HG02571 (cell line): Measurements from ENCODE around the gene PRSS38.

Experiments
- ATAC-seq: cut with Tn5 transposase; IDR thresholded peaks from one replicate; pipeline ENCODE4 v1.9.1; 2021; ENCODE audit warnings: mild to moderate bottlenecking, moderate library complexity; ENCODE audit not compliant: unreplicated experiment

The PRSS38 gene

DNA sequence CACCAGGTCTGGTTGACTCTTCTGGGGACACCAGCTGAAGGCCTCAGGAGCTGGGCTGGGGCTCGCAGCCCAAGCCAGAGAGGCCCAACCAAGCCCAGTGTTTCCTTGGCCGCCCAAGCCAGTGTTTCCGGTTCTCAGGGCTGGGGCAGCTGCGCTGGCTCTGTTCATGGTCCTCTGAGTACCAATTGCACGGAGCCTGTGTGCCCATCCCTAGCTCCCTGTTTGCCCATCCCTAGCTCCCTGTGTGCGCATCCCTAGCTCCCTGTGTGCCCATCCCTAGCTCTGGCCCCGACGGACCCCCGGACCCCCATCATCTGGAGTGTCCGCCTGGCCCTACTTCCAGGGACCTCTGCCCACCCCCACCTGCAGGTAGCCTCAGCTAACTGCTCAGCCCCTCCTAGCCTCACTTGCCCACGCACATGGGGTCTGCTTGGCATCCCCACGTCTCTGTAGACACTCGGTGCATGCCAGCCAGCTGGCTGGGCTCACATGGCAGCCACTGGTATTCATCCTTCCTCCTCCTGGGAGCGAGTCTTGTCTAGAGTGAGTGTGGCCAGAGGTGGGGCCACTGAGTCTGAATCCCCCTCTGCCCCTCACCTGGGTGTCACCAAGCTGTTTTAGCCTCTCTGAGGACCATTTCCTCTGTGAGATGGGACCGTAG is 68.3 kb downstream of the PRSS38 start:
- no peak for ATAC-seq

DNA sequence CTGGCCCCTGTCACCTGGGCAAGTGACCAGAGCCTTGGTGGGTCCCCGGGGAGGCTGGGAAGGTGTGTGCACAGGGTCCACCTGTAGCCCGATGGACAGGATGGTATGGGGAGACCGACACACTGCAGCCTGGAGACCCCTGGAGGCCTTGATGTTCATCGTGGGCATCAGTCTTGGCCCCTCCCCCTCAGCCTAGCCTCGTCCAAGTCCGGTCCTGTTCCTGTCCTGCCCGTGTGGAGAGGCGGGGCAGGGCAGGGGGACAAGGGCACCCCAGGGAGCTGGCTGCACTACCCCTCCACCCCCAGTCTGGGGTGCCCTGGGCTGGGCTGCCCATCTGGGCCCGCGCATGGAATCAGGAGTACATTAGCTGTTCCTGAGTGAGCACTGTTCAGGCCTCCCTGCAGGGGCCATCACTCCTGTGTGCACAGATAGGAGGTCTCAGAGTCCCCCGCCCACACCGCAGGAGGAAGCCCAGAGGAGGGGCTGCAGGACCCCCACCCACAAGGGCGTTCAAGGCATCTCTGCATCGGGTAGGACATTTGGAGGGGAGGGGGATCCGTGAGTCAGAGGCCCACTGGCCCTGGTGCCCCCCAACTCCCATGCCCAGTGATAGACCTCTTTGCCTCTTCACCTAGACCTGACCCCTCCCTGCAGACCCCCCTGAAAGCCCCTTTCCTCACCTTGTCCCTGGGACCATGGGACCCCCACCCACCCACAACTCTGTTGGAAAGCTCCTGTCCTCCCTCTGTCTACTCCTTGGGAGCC is 69.1 kb downstream of the PRSS38 start:
- ATAC-seq = no peak

DNA sequence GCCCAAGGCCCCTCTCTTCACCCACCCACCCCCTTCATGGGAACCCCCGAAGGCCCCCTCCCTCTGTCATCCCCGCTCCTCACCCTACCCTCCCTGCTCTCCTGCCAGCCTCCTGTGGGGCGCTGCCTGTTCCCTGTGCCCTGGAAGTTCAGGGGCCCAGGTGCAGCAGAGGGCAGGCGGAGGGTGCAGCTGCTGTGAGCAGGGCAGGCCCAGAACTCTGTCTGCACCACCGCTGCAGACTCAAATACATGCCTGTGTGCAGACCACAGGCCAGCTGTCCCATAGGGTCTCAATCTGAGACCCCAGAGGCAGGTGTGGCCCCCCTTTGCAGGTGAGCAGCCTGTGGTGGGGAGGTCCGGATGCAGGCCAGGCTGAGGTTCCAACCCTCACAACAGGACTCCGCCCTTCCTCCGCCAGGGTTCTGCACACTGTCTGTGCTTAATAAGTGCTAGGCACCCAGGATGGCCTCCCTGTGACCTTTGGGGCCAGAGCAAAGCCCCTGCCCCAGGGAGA is 69.7 kb downstream of the PRSS38 start:
- ATAC-seq = no peak

DNA sequence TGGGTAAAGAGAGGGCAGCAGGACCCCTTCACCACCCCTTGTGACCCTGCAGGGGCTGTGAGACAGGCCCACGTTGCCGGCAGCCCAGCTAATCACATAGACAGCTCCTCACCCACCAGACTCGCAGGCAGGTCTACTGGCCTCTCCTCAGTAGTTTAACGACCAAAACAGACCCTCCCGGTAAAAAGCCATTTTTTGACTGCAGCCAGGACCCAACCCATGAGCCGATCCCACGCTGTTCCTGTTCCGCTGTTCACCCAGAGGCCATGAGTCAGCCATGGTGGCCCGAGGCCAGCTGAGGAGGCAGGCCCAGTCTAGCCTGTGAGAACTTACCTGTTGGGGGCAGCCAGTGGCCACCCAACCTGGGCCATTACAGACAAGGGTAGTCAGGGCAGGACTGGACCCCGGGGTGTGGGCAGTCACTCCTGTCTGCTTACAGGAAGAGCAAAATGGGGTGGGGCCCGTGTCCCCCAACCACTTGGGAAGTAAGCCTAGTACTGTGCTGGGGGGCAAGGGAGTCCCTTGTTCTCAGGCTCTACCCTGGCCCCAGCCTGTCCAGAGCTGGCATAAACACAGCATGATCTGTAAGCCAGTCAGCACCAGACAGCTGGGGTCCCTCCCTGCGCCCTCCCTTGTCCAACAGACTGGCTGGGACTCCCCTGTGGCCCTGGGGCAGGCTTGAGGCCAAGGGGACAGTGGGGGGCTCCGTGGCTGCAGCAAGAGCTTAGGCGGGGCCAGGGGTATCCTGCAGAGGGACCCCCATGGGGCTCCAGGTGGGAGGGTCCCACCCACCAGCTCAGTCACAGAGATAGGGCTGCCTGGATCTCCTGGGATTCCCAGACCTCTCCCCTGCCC is 70.4 kb downstream of the PRSS38 start:
- ATAC-seq = no peak

DNA sequence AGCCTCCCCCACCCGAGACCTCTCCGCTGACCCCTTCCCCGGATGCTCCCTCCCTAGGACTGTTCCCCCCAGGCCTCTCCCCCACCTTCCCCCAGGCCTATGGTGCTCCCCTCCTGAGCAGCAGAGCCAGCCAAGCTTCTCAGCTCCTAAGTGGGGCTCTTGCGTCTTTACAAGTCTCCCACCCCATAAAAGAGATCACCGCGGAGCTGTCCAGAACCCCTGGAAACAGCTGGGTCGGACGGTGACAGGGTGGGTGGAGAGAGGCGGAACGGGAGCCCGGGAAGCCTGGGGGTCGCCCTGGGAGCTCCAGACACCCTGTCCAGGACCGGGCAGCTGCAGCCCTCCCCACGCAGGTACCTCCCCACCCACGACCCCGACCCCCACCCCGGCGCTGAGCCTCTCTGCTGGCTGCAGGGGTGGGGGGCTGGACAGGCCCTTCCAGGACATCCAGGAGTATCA is 71.1 kb downstream of the PRSS38 start:
- ATAC-seq = no peak

DNA sequence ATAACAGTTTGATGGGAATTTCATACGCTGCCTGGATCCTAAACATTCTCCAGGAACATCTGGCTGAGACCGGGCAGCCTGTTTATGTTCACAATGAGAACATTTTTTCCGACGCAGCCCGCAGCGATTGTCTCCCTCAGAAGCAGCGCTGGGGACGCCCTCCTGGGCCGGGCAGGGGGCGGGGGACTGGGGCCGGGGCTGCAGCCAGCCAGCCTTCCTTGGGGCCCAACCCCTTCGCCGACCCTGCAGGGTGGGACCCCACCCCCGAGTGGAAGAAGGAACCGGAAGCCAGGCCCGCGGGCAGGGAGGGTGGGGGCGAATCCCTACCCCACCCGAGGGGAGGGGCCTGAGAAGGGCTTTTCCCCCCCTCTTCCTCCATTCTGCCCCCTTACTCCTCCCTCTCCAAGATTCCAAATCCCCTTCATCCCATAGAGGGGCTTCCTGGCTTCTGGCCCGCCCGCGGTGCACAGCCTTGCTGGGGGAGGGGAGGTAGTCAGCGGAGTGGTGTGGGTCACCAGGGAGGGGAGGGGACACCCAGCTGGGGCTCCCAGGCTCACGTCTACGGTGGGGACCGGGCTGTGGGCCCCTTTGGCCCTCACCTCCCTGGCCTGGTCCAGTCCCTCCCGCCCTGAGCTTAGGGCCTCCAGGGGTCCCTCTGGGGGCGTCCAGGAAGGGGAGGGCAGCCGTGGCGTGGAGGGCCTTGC is 71.7 kb downstream of the PRSS38 start:
- no peak for ATAC-seq

DNA sequence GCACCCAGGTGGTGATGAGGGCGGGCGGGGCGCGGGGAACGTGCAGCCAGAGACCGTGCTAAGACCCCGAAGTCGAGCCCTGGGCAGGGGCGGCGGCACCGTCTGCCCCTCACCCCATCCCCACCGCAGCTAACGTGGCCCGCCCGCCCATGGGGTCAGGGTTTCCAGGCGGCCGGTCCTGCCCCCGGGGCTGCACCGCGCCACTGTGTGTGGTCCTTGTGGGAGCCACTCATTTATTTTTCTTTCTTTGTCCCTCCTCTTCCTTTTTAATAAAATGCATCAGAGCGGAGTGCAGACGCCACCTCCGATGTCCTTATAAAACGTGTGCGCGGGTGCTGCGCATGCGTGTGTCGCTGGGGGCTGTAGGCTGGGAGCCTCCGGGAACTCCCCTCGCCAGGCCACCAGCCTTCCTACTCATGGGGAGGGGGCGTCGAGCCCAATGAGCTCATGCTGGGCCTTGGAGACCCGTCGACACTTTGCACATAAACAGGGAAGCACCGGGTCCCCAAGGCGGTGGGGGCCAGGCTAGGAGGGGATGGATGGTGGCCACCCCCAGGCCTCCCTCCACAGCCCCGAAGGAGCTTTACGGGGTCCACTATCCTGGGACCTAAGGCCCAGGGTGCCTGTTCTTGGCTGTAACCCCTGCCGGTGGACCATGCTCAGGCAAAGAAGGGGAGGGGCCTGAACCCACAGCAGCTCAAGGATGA is 72.4 kb downstream of the PRSS38 start:
- ATAC-seq = no peak

DNA sequence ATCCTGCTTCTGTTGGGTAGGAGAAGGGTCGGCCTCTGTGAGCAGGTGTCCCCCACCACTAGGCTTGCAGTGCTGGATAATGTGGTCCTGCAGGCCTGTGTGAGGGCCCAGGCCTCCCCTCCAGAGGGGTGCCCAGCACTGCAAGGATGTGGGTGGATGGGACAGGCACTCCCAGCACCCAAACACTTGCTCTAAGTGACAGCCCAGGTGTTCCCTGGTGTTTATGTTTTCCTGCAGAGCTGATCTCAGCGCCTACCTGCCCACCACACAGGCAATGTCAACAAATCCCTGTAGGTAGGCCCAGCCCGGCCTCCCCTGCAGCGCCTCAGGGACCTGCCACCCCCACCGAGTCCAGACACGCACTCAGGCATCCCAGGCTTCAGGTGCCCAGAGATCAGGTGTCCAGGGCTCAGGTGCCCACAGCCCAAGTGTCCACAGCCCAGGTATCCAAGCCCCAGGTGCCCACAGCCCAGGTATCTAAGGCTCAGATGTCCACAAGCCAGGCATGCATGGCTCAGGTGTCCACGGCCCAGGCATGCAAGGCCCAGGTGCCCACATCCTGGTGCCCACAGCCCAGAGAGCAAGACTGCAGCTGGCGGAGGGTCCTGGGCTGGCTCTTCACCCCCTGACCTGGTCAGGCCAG is 73.0 kb downstream of the PRSS38 start:
- no peak for ATAC-seq

DNA sequence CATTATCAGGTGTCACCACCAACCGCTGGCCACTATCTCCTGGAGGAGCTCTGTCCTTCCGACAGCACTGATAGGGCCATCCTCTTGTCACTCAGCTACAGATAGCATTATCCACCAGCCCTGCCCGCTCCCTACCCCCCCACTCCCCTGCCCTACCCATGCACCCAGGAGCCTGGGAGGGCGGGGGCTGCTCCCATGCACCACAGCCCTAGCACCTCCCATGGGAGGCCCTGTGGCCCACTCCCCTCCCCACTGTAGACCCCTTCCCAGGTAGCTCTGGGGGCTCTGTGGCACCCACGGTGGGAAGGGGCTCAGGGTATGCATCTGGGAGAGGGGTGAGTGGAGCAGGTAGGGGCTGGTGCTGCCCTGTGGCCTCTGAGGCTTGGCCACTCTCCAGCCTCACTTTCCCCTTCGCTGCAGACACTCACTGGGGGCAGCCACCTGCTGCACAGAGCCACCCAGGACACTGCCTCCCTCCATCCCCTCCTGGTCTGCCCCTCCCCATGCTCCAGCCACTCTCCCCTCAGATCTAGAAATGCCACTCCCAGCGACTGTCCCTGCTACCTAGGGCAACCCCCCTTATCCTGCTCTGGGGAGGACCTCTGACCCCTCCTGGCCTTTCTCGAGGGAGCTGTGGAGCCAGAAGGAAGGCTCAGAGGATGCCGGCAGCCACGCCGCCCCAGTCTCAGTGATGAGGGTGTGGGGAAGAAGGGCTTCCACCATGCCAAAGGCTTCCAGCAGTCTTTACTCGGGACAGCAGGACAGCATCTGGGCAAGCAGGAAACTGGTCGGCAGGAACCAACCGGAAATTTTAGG is 73.8 kb downstream of the PRSS38 start:
- no peak for ATAC-seq

DNA sequence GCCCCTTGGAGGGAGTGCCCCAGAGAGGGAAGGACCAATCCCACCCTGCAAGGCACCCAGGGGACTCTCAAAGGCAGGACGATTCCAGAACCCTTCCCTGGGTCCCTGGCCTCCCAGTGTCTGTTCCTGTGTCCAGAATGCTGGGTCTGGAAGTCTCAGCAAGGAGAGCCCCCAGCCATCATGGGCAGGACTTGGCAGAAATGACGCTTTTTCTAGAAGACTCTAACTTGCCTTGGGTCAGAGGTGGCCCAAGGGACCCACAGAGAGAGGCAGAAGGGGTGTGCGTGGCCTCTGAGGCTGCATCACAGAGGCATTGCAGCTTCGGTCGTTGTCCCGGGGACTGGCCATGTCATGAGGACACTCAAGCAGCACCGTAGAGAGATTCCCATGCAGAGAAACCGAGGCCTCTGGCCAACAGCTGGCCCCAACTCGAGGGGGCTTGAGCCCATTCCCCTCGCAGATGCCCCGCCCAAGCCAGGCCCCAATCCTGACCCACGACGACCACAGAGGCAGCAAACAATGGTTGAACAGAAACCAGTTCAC is 74.5 kb downstream of the PRSS38 start:
- no peak for ATAC-seq

DNA sequence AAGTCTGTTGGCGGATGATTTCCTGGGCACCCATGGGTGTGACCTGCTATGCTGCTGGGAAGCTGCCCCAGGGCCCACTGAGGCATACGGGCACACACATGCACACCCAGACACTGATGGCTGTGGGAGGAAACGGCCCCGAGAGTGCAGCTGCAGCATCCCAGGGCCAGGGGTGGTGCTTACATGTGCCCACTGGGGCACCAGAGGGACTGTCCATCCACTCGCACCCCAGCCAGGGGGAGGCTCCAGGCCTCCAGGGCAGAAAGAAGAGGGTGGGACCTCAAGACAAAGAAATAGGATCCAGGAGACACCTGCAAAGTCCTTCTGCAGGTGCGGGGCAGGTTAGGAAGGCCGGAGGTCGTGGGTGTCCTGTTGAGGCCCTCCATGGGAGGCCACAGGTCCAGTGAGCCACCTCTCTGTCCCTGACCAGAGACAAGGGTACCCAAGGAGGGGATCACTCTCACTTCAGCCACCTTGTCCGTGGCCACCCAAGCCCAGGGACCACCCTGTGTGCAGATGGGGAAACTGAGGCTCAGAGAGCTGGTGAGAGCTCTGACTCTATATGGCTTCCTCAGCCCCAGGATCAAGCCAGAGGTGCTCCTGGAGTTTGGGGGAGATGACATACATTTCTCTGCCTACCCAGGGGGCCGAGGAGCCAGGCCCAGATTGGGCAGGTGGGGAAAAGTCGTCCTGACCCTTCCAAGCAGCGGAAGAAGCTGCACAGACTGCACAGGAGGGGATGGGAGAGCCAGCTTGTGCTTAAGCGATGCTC is 75.2 kb downstream of the PRSS38 start:
- ATAC-seq = no peak

DNA sequence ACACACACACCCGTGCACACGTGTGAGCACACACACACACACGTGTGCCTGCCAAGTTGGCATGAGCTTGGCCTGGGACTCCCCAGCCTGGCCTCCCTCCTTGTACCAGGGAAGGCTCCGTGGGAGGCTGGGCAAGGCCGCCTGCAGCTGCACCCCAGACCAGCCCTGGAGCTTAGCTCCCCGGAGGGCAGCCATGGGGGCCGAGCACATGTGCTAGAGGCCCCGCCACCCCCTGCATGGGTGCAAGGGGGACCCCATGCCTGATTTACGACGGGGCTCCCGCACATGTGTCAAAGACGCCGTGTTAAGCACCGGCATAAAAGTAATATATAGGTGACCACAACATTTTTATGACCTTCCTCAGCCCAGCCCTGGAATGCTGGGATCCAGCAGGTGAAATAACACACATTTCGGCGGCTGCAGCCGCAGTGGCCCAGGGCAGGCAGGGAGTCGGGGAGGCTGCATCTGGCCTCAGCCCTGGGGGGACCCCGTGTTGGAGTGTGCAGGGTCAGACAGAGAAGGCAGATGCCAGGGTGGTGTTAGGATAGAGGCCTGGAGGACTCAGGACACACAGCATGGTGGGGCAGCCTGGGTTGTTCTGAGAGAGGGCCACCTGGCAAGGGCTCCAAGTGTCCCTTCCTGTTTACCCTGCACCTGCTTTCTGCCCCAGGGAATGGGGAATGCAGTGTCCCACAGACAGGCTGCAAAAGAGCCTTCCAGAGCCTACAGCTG is 75.9 kb downstream of the PRSS38 start:
- no peak for ATAC-seq

DNA sequence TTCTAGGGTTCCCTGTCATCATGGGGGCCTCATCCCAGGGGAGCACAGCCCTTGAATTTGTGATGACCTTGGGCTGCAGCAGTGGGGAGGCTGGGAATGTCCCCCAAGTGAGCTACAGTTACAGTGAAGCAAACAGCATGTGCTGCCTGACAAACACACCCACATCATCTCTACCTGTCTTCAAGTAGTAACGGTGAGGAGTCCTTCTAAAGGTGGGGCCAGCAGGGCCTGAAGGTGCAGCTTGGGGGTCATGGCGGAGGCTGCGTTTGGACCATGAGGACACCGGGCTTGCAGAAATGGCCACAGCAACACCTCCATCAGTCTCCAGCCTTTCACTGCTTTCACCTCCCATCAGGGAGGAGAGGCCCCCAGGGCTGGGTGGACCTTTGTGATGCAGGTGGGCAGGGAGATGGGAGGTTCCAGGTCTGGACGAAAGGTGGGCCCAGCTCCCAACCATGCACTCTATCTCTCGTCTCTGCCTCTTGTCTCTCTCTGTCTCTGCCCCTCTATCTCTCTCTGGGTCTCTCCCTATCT is 76.5 kb downstream of the PRSS38 start:
- ATAC-seq = no peak

DNA sequence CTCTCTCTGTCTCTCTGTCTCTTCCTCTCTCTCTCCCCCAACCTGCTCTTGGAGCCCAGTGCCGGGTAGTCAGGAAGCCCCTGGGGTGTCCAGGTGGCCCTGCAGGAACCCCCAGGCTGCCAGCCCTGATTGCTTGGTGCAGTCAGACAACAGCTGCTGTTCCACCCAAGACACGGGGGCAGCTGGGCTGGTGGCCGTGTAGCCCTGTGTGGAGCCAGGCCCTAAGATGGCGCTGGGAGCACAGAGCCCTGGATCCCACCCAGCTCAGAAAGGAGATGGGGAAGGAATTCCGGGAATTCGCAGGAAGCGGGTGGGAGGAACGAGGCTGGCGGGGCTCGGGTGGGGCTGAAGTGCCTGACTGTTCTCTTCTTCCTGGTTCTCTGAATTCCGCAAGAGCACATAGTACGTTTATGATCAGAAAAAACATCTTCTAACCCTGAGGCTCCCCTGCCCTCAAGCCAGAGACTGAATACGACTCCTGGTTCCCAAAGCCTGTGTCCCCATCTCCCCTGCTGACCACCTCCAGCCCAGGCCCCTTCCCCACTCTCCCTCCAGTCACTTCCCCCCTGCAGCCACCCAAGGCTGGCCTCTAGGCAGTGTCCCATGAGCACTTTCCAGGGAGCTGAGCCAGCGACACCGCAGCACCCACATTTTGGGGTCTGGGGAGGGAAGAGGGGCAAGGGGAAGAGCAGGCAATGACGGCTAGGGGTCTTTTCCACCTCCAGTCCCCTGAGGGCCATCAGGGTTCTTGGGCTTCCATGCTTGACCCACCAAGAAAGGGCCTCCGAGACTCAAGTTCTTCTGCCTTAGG is 77.2 kb downstream of the PRSS38 start:
- no peak for ATAC-seq

DNA sequence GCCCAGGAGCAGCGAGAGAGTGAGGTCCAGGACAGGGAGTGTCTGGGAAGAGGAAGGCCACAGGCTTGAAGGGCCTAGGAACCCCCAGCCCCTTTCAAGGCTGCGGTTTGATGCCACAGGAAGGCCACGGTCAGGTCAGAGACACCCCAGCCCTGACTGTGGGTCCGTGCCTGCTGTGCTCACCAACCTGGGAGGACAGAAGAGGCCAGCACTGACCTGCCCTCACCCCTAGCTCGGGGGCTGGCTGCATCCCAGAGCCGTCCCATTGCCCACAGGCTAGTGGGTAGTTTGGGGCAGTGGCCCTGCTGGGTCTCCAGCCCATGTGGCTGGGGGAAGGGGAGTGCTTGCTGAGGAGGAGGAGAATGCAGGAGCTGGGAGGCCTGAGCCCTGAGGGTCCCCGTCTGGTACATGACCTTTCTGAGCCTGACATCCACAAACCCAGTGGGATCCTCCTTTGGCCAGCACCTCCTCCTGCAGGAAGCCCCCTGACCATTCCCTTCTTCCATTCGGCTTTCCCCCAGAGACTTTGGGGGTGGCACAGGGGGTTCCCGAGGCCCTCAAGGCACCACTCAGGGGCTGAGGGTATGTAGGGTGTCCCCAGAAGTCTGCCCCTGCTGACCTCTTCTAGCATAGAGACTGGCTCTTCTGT is 77.9 kb downstream of the PRSS38 start:
- no peak for ATAC-seq
